Caco-2 (cell line): Measurements from ENCODE around the gene METTL3. TPM values are rescaled to one million over a fixed set of nuclear protein-coding genes. Genes with fewer than 3 reads are reported as not detected.

Experiments used
- BruUV-seq: library from RNA; stranded (reverse); fragments of 400-500 nt; replicated peaks from 2 replicates; lab custom pipeline; 2021; lab: Mats Ljungman, UMichigan
- CTCF ChIA-PET: fragments of 300-600 bp; sonication (Branson Sonifier 250); formaldehyde crosslinking; loops from one replicate; lab custom pipeline; 2022; ENCODE audit warnings: antibody characterized with exemption; lab: Charles Lee
- POLR2A ChIA-PET: fragments of 300-600 bp; sonication (Branson Sonifier 250); formaldehyde crosslinking; loops from one replicate; lab custom pipeline; 2022; ENCODE audit warnings: antibody characterized with exemption; lab: Charles Lee
- DNase-seq, 2 experiments: peaks; one replicate each; pipeline versions ENCODE4 v3.0.0 to v3.0.0-alpha.2; 2020 to 2022
- H3K27me3 ChIP-seq: replicated peaks from 2 replicates; pipeline ENCODE4 v1.6.0; 2011; ENCODE audit warnings: low read length; ENCODE audit not compliant: control insufficient read depth, insufficient read depth
- H3K36me3 ChIP-seq: 2 replicates; pipeline ENCODE4 v1.5.1; 2011; ENCODE audit warnings: low read length; ENCODE audit not compliant: control insufficient read depth, insufficient read depth
- H3K4me1 ChIP-seq: fragments of 250-450 bp; sonication (Bioruptor Pico); 2 replicates; pipeline ENCODE4 v1.5.1; 2020; ENCODE audit warnings: mild to moderate bottlenecking
- H3K4me3 ChIP-seq: 2 replicates; pipeline ENCODE4 v1.5.1; 2011; ENCODE audit warnings: low read depth, mild to moderate bottlenecking, control low read depth, low read length
- H3K9me3 ChIP-seq: fragments of 250-450 bp; sonication (Bioruptor Pico); 2 replicates; pipeline ENCODE4 v1.5.1; 2020; ENCODE audit warnings: mild to moderate bottlenecking, moderate library complexity
- H3K27ac Mint-ChIP-seq: one replicate; pipeline ENCODE4 v1.8.0; 2022; ENCODE audit warnings: mixed read lengths; ENCODE audit not compliant: unreplicated experiment
- H3K27me3 Mint-ChIP-seq: one replicate; pipeline ENCODE4 v1.8.0; 2022; ENCODE audit warnings: mixed read lengths; ENCODE audit not compliant: insufficient read depth, unreplicated experiment
- H3K36me3 Mint-ChIP-seq: one replicate; pipeline ENCODE4 v1.8.0; 2022; ENCODE audit warnings: mild to moderate bottlenecking, mixed read lengths; ENCODE audit not compliant: insufficient read depth, unreplicated experiment
- H3K4me1 Mint-ChIP-seq: one replicate; pipeline ENCODE4 v1.8.0; 2022; ENCODE audit warnings: low read depth, mixed read lengths; ENCODE audit not compliant: unreplicated experiment
- H3K4me3 Mint-ChIP-seq: one replicate; pipeline ENCODE4 v1.8.0; 2022; ENCODE audit warnings: mild to moderate bottlenecking, moderate library complexity, mixed read lengths; ENCODE audit not compliant: unreplicated experiment
- H3K9me3 Mint-ChIP-seq: one replicate; pipeline ENCODE4 v1.8.0; 2022; ENCODE audit warnings: mixed read lengths; ENCODE audit not compliant: unreplicated experiment
- intact Hi-C: fragments of 100-400 bp; cut with micrococcal nuclease; formaldehyde crosslinking; loops from one replicate; pipeline ENCODE4 v1.10.0; 2022; ENCODE audit not compliant: unreplicated experiment
- total RNA-seq: library from RNA; stranded (reverse); gene quantifications from 2 replicates; pipeline ENCODE4 v1.2.3, GENCODE V29; 2022
- TF ChIP-seq, protein P1 (sequence below), 2 experiments: fragments of 200-600 bp in 1 of 2; IDR thresholded peaks; 1 replicate in 1 of 2; 2 replicates in 1 of 2; pipeline versions ENCODE4 v1.5.1 to v1.8.0; 2011 to 2022; ENCODE audit warnings: antibody characterized with exemption in 1 of 2, control low read depth in 1 of 2, inconsistent platforms in 1 of 2, low read depth in 1 of 2, low read length in 1 of 2, mild to moderate bottlenecking in 1 of 2, moderate library complexity in 1 of 2; ENCODE audit not compliant: insufficient read depth in 1 of 2, severe bottlenecking in 1 of 2, unreplicated experiment in 1 of 2

The METTL3 gene
- total RNA-seq, 1 experiment from 2014 or later = 40.1 TPM

DNA sequence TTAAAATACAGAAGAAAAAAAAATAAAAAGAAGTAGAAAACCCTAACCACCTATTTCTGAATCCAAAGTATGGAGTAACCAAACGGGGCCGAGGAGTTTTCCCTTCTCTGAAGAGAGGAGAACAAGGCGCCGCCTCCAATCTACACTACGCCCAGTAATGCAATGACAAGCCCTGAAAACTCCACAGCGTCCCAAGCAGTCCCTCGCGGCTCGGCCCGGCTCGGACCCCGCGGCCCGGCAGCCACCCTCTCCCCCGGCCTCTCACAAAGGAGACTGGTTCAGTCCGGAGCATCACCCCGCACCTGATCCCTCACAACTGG, 55.6 kb downstream of the METTL3 start:
- intact Hi-C loops = no loop called here

DNA sequence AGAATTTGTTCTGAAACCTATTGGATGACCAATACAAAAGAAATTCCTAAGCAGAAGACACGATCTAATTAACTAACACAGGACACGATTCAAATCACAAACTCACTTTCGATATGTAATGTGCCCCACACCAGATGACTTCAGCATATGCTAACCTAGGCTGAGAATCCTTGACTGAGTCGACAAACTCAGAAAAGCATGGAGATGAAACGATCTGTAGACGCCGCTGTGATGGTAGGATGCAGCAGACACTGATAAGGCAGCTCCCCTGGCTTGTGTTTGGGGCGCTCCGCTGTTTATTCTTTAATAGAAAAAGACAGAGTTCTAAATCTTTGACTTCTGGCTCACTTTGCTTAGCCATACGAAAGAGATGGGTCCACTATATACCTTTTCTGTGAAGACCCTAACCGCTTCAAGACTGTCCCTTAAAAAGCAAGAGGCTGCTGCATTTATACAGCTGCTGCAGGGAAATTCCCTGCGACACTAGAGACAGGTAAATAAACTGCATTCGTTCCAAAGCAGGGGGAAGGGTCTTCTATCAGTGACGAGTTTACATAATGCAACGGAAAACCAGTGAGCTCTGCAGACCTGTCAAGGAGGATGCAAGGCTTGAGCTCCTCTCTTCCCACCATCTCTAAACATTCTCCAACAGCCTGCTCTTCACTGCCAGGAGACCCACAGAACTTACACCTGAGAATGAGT, 56.1 kb downstream of the METTL3 start:
- H3K27ac Mint-ChIP-seq = peak overlapping the region; percentile 97
- POLR2A ChIA-PET = interaction anchor here (0.9 to 3.0 kb wide), 6 partner anchors 18 to 147 kb away, joined by 4 to 35 read pairs (median 8); partner anchors contain the start of genes METTL3, RAB2B, SALL2 and TOX4
- no peaks in the 10 kb centered on the region for H3K27me3 ChIP-seq
- H3K36me3 Mint-ChIP-seq = peaks cover 22% of the 10 kb centered on the region
- CTCF ChIA-PET = interaction anchor here (2.0 to 2.3 kb wide), 3 partner anchors 18 to 56 kb away, joined by 8 to 17 read pairs (median 16); partner anchors contain the start of genes METTL3, RAB2B and TOX4
- H3K9me3 Mint-ChIP-seq = no peaks in the 10 kb centered on the region
- H3K27me3 Mint-ChIP-seq = no peaks in the 10 kb centered on the region
- intact Hi-C loops = no loop called here
- peak overlapping the region; percentile 95 for H3K4me3 Mint-ChIP-seq
- BruUV-seq = no TSS peak
- TF ChIP-seq, protein P1, sequence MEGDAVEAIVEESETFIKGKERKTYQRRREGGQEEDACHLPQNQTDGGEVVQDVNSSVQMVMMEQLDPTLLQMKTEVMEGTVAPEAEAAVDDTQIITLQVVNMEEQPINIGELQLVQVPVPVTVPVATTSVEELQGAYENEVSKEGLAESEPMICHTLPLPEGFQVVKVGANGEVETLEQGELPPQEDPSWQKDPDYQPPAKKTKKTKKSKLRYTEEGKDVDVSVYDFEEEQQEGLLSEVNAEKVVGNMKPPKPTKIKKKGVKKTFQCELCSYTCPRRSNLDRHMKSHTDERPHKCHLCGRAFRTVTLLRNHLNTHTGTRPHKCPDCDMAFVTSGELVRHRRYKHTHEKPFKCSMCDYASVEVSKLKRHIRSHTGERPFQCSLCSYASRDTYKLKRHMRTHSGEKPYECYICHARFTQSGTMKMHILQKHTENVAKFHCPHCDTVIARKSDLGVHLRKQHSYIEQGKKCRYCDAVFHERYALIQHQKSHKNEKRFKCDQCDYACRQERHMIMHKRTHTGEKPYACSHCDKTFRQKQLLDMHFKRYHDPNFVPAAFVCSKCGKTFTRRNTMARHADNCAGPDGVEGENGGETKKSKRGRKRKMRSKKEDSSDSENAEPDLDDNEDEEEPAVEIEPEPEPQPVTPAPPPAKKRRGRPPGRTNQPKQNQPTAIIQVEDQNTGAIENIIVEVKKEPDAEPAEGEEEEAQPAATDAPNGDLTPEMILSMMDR (IDR thresholded peaks at IDR 0.05; ENCODE audit: insufficient read depth in 1 of 2, low read depth in 1 of 2, low read length in 1 of 2, severe bottlenecking in 1 of 2, unreplicated experiment in 1 of 2) = no peak
- peak in 1 of 2 experiments; percentile 14 for DNase-seq
- peaks cover 3% of the 10 kb centered on the region; the same call in 1 of the 2 replicates for H3K4me1 ChIP-seq
- no peaks in the 10 kb centered on the region; the same call in 1 of the 2 replicates for H3K36me3 ChIP-seq
- H3K9me3 ChIP-seq = no peaks in the 10 kb centered on the region
- peak overlapping the region; percentile 75 for H3K4me3 ChIP-seq
- H3K4me1 Mint-ChIP-seq = peaks cover 10% of the 10 kb centered on the region

More for the DNA sequence above, 55.6 kb downstream of the METTL3 start:
- Mint-ChIP-seq H3K4me1 (peaks cover 10% of the 10 kb centered on the region), H3K4me3 (peak overlapping the region; percentile 95), H3K27me3 (no peaks in the 10 kb centered on the region), H3K36me3 (peaks cover 24% of the 10 kb centered on the region), H3K9me3 (no peaks in the 10 kb centered on the region), H3K27ac (peak overlapping the region; percentile 97)
- peak overlapping the region; percentile 75 for H3K4me3 ChIP-seq
- BruUV-seq = TSS peak; percentile 50
- TF ChIP-seq, protein P1 (IDR thresholded peaks at IDR 0.05; ENCODE audit: insufficient read depth in 1 of 2, low read depth in 1 of 2, low read length in 1 of 2, severe bottlenecking in 1 of 2, unreplicated experiment in 1 of 2) = no peak
- no peaks in the 10 kb centered on the region for H3K27me3 ChIP-seq
- DNase-seq = no peak
- CTCF ChIA-PET = interaction anchor here (0.5 to 2.3 kb wide), 11 partner anchors 15 to 148 kb away, joined by 3 to 17 read pairs (median 4); partner anchors contain the start of genes METTL3, RAB2B, SALL2 and SUPT16H
- H3K9me3 ChIP-seq = no peaks in the 10 kb centered on the region
- peaks cover 3% of the 10 kb centered on the region; the same call in 1 of the 2 replicates for H3K4me1 ChIP-seq
- no peaks in the 10 kb centered on the region; the same call in 1 of the 2 replicates for H3K36me3 ChIP-seq
- POLR2A ChIA-PET = interaction anchor here (0.6 to 3.0 kb wide), 11 partner anchors 10 to 1001 kb away, joined by 3 to 35 read pairs (median 5); partner anchors contain the start of genes APEX1, METTL3, OSGEP and RAB2B

DNA sequence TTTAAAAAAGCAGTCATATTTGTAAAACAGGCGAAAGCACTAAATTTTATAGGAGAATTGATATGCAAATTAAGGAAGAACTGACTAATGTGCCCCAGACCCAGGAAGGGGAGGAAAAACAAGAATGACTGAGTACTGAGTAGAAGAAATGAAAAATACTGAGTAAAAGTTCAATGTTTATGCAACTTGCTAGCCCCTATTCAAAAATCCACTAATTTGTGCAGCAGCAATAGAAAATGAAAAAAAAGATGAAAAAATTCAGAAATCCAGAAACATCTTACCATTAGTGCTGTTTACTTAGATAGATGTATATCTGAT, 61.3 kb downstream of the METTL3 start:
- no peak for DNase-seq
- no peaks in the 10 kb centered on the region for H3K36me3 ChIP-seq
- no peaks in the 10 kb centered on the region for H3K4me1 ChIP-seq
- Mint-ChIP-seq H3K9me3 (no peaks in the 10 kb centered on the region), H3K36me3 (peaks cover 17% of the 10 kb centered on the region), H3K4me3 (no peak overlapping the region), H3K27ac (no peak overlapping the region), H3K4me1 (peaks cover 10% of the 10 kb centered on the region), H3K27me3 (no peaks in the 10 kb centered on the region)
- BruUV-seq = no TSS peak
- no peaks in the 10 kb centered on the region for H3K27me3 ChIP-seq
- ChIA-PET CTCF (no interaction called here), POLR2A (no interaction called here)
- no peaks in the 10 kb centered on the region for H3K9me3 ChIP-seq
- intact Hi-C loops = no loop called here
- TF ChIP-seq, protein P1 (IDR thresholded peaks at IDR 0.05; ENCODE audit: insufficient read depth in 1 of 2, low read depth in 1 of 2, low read length in 1 of 2, severe bottlenecking in 1 of 2, unreplicated experiment in 1 of 2) = no peak
- H3K4me3 ChIP-seq = no peak overlapping the region

Other genes with a start within 250 kb of the METTL3 start
- 512 and 536 TPM in 2 replicates for gene HNRNPC, start 241.9 kb downstream of the METTL3 start, total RNA-seq
- gene RPGRIP1, start 231.3 kb downstream of the METTL3 start, total RNA-seq = 0.12 TPM in 1 of 2 replicates, not detected in the other
- 114 and 118 TPM in 2 replicates for gene SUPT16H, start 127.3 kb downstream of the METTL3 start, total RNA-seq
- 84.9 and 89.8 TPM in 2 replicates for gene CHD8, start 55.2 kb downstream of the METTL3 start, total RNA-seq
- 18.8 and 20.9 TPM in 2 replicates for gene RAB2B, start 34.4 kb downstream of the METTL3 start, total RNA-seq
- gene TOX4, start 34.1 kb downstream of the METTL3 start, total RNA-seq = 76.6 and 78.8 TPM in 2 replicates
- 10.9 and 11.0 TPM in 2 replicates for gene SALL2, start 15.0 kb upstream of the METTL3 start, total RNA-seq
- not detected in 2 replicates for gene OR10G3, start 68.7 kb upstream of the METTL3 start, total RNA-seq
- gene OR10G2, start 123.6 kb upstream of the METTL3 start, total RNA-seq = not detected in 2 replicates
- gene OR4E2, start 142.5 kb upstream of the METTL3 start, total RNA-seq = not detected in 2 replicates
- gene OR4E1, start 162.5 kb upstream of the METTL3 start, total RNA-seq = 0.23 TPM in 1 of 2 replicates, not detected in the other